B cell (primary cell): ENCODE results near the gene TAF1B. TPM values are rescaled to one million over a fixed set of nuclear protein-coding genes. Genes with fewer than 3 reads are reported as not detected.

Source experiments
- ATAC-seq: fragments of 200-7000 bp; cut with Tn5 transposase; one replicate; pipeline ENCODE4 v1.10.0; 2021; ENCODE audit warnings: low read depth, mild to moderate bottlenecking, moderate number of reproducible peaks, moderate library complexity
- CTCF ChIA-PET: fragments of 350-600 bp; sonication (Branson Sonifier 250); formaldehyde crosslinking; loops from one replicate; lab custom pipeline; 2021; ENCODE audit warnings: antibody characterized with exemption, inconsistent platforms; lab: Charles Lee
- POLR2A ChIA-PET: fragments of 350-600 bp; sonication (Branson Sonifier 250); formaldehyde crosslinking; loops from one replicate; lab custom pipeline; 2021; ENCODE audit warnings: antibody characterized with exemption; lab: Charles Lee
- DNase-seq: peaks from one replicate; pipeline ENCODE4 v3.0.0; 2013
- H2AFZ ChIP-seq: 2 replicates; pipeline ENCODE4 v1.6.1; 2012; ENCODE audit warnings: mild to moderate bottlenecking, low read depth, low read length; ENCODE audit not compliant: insufficient read depth, poor library complexity, severe bottlenecking
- H3K27ac ChIP-seq, 2 donors: 1 replicate in 1 of 2; 2 replicates in 1 of 2; pipeline ENCODE4 v1.5.1; 2012 to 2013; ENCODE audit warnings: low read length in 2 of 2, mild to moderate bottlenecking in 2 of 2, moderate library complexity in 1 of 2
- H3K27me3 ChIP-seq, 4 experiments: fragments of 200-600 bp in 1 of 4; sonication (generic) in 1 of 4; replicated peaks in 1 of 4; 1 replicate in 2 of 4; 2 replicates in 2 of 4; pipeline versions ENCODE4 v1.6.1 to v1.7.0; 2013 to 2016; ENCODE audit warnings: low read length in 3 of 4, mild to moderate bottlenecking in 2 of 4, mixed read lengths in 1 of 4, moderate library complexity in 1 of 4; ENCODE audit not compliant: insufficient read depth in 4 of 4, control insufficient read depth in 3 of 4; ENCODE audit errors: control extremely low read depth in 1 of 4
- H3K36me3 ChIP-seq, 2 experiments: replicated peaks in 1 of 2; 1 replicate in 1 of 2; 2 replicates in 1 of 2; pipeline versions ENCODE4 v1.6.1 to v1.7.1; 2013; ENCODE audit warnings: low read length in 1 of 2; ENCODE audit not compliant: insufficient read depth in 2 of 2, control insufficient read depth in 1 of 2; ENCODE audit errors: control extremely low read depth in 1 of 2, extremely low read depth in 1 of 2
- H3K4me1 ChIP-seq, 2 donors: fragments of 200-600 bp in 1 of 2; sonication (generic) in 1 of 2; 1 replicate in 1 of 2; 2 replicates in 1 of 2; pipeline versions ENCODE4 v1.5.1 to v1.6.1; 2013 to 2017; ENCODE audit warnings: low read length in 2 of 2; ENCODE audit not compliant: control insufficient read depth in 2 of 2, insufficient read depth in 2 of 2
- H3K4me2 ChIP-seq: replicated peaks from 2 replicates; pipeline ENCODE3; 2012; ENCODE audit warnings: mild to moderate bottlenecking, low read depth, low read length; ENCODE audit not compliant: poor library complexity, severe bottlenecking
- H3K4me3 ChIP-seq, 5 experiments: fragments of 200-600 bp in 1 of 5; sonication (generic) in 1 of 5; 1 replicate in 3 of 5; 2 replicates in 2 of 5; pipeline versions ENCODE4 v1.5.1 to v1.7.0; 2011 to 2016; ENCODE audit warnings: low read length in 4 of 5, mild to moderate bottlenecking in 4 of 5, low read depth in 2 of 5, control low read depth in 1 of 5, moderate library complexity in 1 of 5; ENCODE audit not compliant: insufficient read depth in 1 of 5; ENCODE audit errors: control extremely low read depth in 1 of 5, extremely low read depth in 1 of 5
- H3K79me2 ChIP-seq: fragments of 200-600 bp; sonication (generic); one replicate; pipeline ENCODE4 v1.6.0; 2016; ENCODE audit warnings: low read length; ENCODE audit not compliant: control insufficient read depth, insufficient read depth
- H3K9ac ChIP-seq: fragments of 200-600 bp; sonication (generic); 2 replicates; pipeline ENCODE4 v1.6.1; 2017; ENCODE audit warnings: mild to moderate bottlenecking, low read length, moderate library complexity
- H3K9me3 ChIP-seq, 3 donors: one replicate each; pipeline versions ENCODE4 v1.6.1 to v1.7.1; 2013; ENCODE audit warnings: low read length in 2 of 3; ENCODE audit not compliant: control insufficient read depth in 2 of 3, insufficient read depth in 1 of 3; ENCODE audit errors: control extremely low read depth in 1 of 3
- H4K20me1 ChIP-seq: 2 replicates; pipeline ENCODE4 v1.6.0; 2012; ENCODE audit warnings: mild to moderate bottlenecking, low read length; ENCODE audit not compliant: insufficient read depth, control insufficient read depth, poor library complexity, severe bottlenecking
- H3K27ac Mint-ChIP-seq: one replicate; pipeline ENCODE4 v1.8.0; 2021; ENCODE audit warnings: mixed read lengths
- H3K27me3 Mint-ChIP-seq: one replicate; pipeline ENCODE4 v1.8.0; 2021; ENCODE audit warnings: mixed read lengths
- H3K4me1 Mint-ChIP-seq: one replicate; pipeline ENCODE4 v1.8.0; 2021; ENCODE audit warnings: mixed read lengths
- H3K4me3 Mint-ChIP-seq: one replicate; pipeline ENCODE4 v1.8.0; 2021; ENCODE audit warnings: mixed read lengths
- H3K9me3 Mint-ChIP-seq: one replicate; pipeline ENCODE4 v1.8.0; 2022; ENCODE audit warnings: mixed read lengths; ENCODE audit not compliant: insufficient read depth
- EZH2 ChIP-seq: IDR thresholded peaks from 2 replicates; pipeline ENCODE4 v1.6.1; 2012; ENCODE audit warnings: borderline replicate concordance, low read depth, mild to moderate bottlenecking, moderate library complexity, low read length; ENCODE audit not compliant: insufficient read depth, poor library complexity, severe bottlenecking
- WGBS: methylation state at CpG from one replicate; pipeline ENCODE4 v1.1.5; 2013; ENCODE audit warnings: missing lambda C conversion rate; ENCODE audit not compliant: insufficient coverage; 5-methylcytosine and 5-hydroxymethylcytosine counted together
- intact Hi-C: fragments of 100-400 bp; cut with micrococcal nuclease; formaldehyde crosslinking; loops from one replicate; pipeline ENCODE4 v1.10.0; 2022
- polyA plus RNA-seq: library from polyadenylated mRNA; depleted of rRNA; stranded (reverse); fragments of >200 nt; gene quantifications from 2 replicates; pipeline ENCODE4 v1.2.3, GENCODE V29; 2012
- total RNA-seq, 2 donors: library from RNA; stranded (reverse); fragments of 120-200 nt in 1 of 2; gene quantifications; 1 replicate in 1 of 2; 2 replicates in 1 of 2; pipeline versions ENCODE4 v1.2.3 to v1.2.4, GENCODE V29; 2013 to 2022
- TF ChIP-seq, protein P1 (sequence below): fragments of 200-600 bp; IDR thresholded peaks from one replicate; pipeline ENCODE4 v1.8.0; 2022; ENCODE audit warnings: antibody characterized with exemption, mild to moderate bottlenecking

TAF1B gene
- total and polyA plus RNA-seq, 2 donors (not counting 1 experiment from before 2014, with no cell fraction given), result 4.5 to 25.5 TPM

DNA sequence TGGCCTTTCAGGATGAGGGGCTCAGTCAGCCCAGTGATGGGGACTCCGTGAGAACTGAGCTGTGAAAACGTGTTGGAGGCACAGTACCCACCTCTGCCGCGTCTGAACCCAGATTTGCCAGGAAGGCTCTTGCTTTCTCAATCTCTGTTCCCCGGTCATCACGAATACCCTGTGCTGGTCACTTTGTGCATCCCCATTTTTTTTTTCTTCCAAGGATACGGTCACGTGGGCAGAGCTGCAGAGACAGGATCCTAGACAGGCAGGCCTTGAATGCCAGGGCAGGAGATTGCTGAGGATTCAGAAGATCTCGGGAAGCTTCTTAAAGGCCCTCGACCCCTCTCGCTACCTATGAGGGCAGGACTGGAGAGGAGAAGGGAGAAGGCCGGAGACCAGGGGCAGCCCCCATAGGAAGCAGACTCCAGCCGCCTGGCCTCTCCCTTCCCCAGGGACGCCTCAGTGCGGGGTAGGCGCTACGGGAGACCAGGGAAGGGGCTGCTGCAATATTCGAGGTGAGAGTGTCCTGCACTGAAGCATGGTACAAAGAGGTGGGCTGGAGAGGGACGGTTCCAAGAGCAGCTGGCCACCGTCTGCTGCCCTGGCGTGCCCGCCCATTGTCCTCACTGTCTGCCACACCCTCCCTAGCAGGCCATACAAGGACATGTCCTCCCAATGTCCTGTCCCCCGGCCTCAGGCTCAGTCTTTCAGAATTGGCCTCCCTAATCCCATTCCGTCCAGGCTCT is 29.0 kb upstream of the TAF1B start:
- Mint-ChIP-seq H3K9me3 (no peaks in the 10 kb centered on the region), H3K4me3 (no peak overlapping the region), H3K4me1 (peaks cover 7% of the 10 kb centered on the region), H3K27ac (no peak overlapping the region), H3K27me3 (peaks cover 13% of the 10 kb centered on the region)
- Histone ChIP-seq H3K36me3 (no peaks in the 10 kb centered on the region), H3K9me3 (no peaks in the 10 kb centered on the region), H3K4me3 (no peak overlapping the region), H3K4me2 (peak overlapping the region; percentile 41), H3K4me1 (peaks cover 6 to 10% of the 10 kb centered on the region in 2 donors), H3K27ac (no peak overlapping the region), H4K20me1 (no peaks in the 10 kb centered on the region), H2AFZ (peak overlapping the region; percentile 35), H3K79me2 (no peaks in the 10 kb centered on the region), H3K27me3 (peaks cover 0 to 10% (median 5%) of the 10 kb centered on the region in 4 experiments), H3K9ac (no peak overlapping the region)
- DNase-seq, result no peak
- intact Hi-C loops, result loop anchor here (1.0 to 5.0 kb wide), 3 partner anchors 29 to 853 kb away; partner anchors contain the start of gene TAF1B
- CTCF ChIA-PET, result interaction anchor here (0.6 to 6.8 kb wide), 23 partner anchors 10 to 621 kb away, joined by 3 to 118 read pairs (median 4); partner anchors contain the start of gene TAF1B
- TF ChIP-seq EZH2, result no peak
- TF ChIP-seq, protein P1, sequence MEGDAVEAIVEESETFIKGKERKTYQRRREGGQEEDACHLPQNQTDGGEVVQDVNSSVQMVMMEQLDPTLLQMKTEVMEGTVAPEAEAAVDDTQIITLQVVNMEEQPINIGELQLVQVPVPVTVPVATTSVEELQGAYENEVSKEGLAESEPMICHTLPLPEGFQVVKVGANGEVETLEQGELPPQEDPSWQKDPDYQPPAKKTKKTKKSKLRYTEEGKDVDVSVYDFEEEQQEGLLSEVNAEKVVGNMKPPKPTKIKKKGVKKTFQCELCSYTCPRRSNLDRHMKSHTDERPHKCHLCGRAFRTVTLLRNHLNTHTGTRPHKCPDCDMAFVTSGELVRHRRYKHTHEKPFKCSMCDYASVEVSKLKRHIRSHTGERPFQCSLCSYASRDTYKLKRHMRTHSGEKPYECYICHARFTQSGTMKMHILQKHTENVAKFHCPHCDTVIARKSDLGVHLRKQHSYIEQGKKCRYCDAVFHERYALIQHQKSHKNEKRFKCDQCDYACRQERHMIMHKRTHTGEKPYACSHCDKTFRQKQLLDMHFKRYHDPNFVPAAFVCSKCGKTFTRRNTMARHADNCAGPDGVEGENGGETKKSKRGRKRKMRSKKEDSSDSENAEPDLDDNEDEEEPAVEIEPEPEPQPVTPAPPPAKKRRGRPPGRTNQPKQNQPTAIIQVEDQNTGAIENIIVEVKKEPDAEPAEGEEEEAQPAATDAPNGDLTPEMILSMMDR, result peak; percentile 50
- 74% methylated on average over 22 of the region's 24 CpGs for WGBS
- POLR2A ChIA-PET, result interaction anchor here (0.7 kb wide), 1 partner anchor 234 kb away, joined by 3 read pairs; no protein-coding TSS in a partner anchor
- ATAC-seq, result no peak

DNA sequence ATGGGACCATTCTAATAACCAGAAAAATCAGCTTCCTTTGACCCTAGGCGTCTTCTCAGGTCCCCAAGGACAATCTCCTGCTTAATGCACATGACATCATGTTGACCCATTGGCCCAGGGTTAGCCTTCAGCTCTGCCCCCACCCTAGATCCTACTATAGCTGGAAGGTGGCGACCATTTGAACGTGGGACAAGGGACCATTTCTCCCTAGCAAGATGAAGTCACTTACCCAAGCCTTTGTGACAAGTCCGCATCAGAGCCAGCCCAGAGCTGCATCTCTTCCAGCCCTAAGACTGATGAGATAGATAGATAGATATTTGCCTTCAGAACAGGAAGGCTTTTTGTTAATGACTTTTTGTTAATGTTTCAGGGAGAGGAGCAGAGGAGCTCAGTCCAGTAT is 28.2 kb upstream of the TAF1B start:
- Mint-ChIP-seq H3K27ac (no peak overlapping the region), H3K4me3 (no peak overlapping the region), H3K9me3 (no peaks in the 10 kb centered on the region), H3K27me3 (peaks cover 13% of the 10 kb centered on the region), H3K4me1 (peaks cover 7% of the 10 kb centered on the region)
- no peak overlapping the region for H3K4me3 ChIP-seq
- intact Hi-C loops, result no loop called here
- no peak overlapping the region for H3K9ac ChIP-seq
- H3K9me3 ChIP-seq, result no peaks in the 10 kb centered on the region
- no peaks in the 10 kb centered on the region for H3K79me2 ChIP-seq
- H3K27me3 ChIP-seq, result peaks cover 0 to 10% (median 5%) of the 10 kb centered on the region in 4 experiments
- DNase-seq (no peak), ATAC-seq (no peak)
- H3K36me3 ChIP-seq, result no peaks in the 10 kb centered on the region
- H3K4me2 ChIP-seq, result no peak overlapping the region
- ChIA-PET CTCF (interaction anchor here (0.6 to 6.8 kb wide), 16 partner anchors 11 to 1127 kb away, joined by 3 to 118 read pairs (median 6); partner anchors contain the start of gene TAF1B), POLR2A (no interaction called here)
- H4K20me1 ChIP-seq, result no peaks in the 10 kb centered on the region
- H3K4me1 ChIP-seq, result peaks cover 6 to 10% of the 10 kb centered on the region in 2 donors
- H2AFZ ChIP-seq, result no peak overlapping the region
- 100% methylated on average over 2 of the region's 4 CpGs for WGBS
- no peak overlapping the region for H3K27ac ChIP-seq
- TF ChIP-seq, protein P1, result no peak
- TF ChIP-seq EZH2, result no peak
